Gastroesophageal sphincter (tissue), 4 donors: ENCODE data around the gene PFN4. TPM values are rescaled to one million over a fixed set of nuclear protein-coding genes. Genes with fewer than 3 reads are reported as not detected.

Experiments
- ATAC-seq: fragments of 150-250 bp; one replicate; pipeline ENCODE4 v1.9.1; 2016; ENCODE audit warnings: mild to moderate bottlenecking, moderate library complexity
- H3K27ac ChIP-seq, 4 donors: fragments of 200-600 bp; sonication (generic) in 3 of 4; 1 replicate in 3 of 4; 2 replicates in 1 of 4; pipeline ENCODE4 v1.5.1; 2016 to 2019
- H3K27me3 ChIP-seq: fragments of 200-600 bp; sonication (generic); one replicate; pipeline ENCODE4 v1.5.1; 2019
- H3K36me3 ChIP-seq, 2 donors: fragments of 200-600 bp; sonication (generic); one replicate each; pipeline ENCODE4 v1.5.1; 2019; ENCODE audit warnings: control low read depth in 1 of 2
- H3K4me1 ChIP-seq, 3 donors: fragments of 200-600 bp; sonication (generic); 1 replicate in 2 of 3; 2 replicates in 1 of 3; pipeline ENCODE4 v1.5.1; 2016 to 2019; ENCODE audit warnings: control low read depth in 2 of 3
- H3K4me3 ChIP-seq, 2 donors: fragments of 200-600 bp; sonication (generic); one replicate each; pipeline ENCODE4 v1.5.1; 2019; ENCODE audit warnings: mild to moderate bottlenecking in 1 of 2, moderate library complexity in 1 of 2
- H3K9me3 ChIP-seq, 3 donors: fragments of 200-600 bp; sonication (generic); one replicate each; pipeline ENCODE4 v1.5.1; 2017 to 2019; ENCODE audit warnings: control low read depth in 2 of 3
- CTCF ChIP-seq, 4 experiments: fragments of 200-600 bp in 2 of 4; fragments of 450-650 bp in 2 of 4; sonication (generic) in 1 of 4; IDR thresholded peaks; one replicate each; pipeline ENCODE4 v1.5.1; 2017 to 2019; ENCODE audit warnings: antibody characterized with exemption in 4 of 4, mild to moderate bottlenecking in 2 of 4, moderate library complexity in 2 of 4
- EP300 ChIP-seq: sonication (generic); formaldehyde crosslinking; IDR thresholded peaks from one replicate; pipeline ENCODE4 v1.6.1; 2017; ENCODE audit warnings: antibody characterized with exemption, mild to moderate bottlenecking
- POLR2A ChIP-seq, 2 donors: fragments of 450-650 bp; IDR thresholded peaks; one replicate each; pipeline ENCODE4 v1.6.1; 2017; ENCODE audit warnings: antibody characterized with exemption in 2 of 2, mild to moderate bottlenecking in 2 of 2, moderate library complexity in 1 of 2
- POLR2AphosphoS5 ChIP-seq: sonication (generic); formaldehyde crosslinking; IDR thresholded peaks from one replicate; pipeline ENCODE4 v1.6.1; 2017; ENCODE audit warnings: antibody characterized with exemption
- WGBS, 2 donors: methylation state at CpG; one replicate each; pipeline ENCODE4 v1.1.5; 2018; ENCODE audit warnings: low coverage in 1 of 2; 5-methylcytosine and 5-hydroxymethylcytosine counted together
- total RNA-seq, 4 donors: library from RNA; depleted of rRNA; stranded (reverse); fragments of >200 nt; gene quantifications; one replicate each; pipeline ENCODE4 v1.1.0, GENCODE V29; 2016

Gene PFN4
- total RNA-seq, 4 donors from 2014 or later, result 0.94 TPM; not detected in 3

GRCh38 chr2:24075259-24075658 lies 47.9 kb downstream of the PFN4 start:
- peak overlapping the region; percentile 52 to 99 (median 94) for H3K27ac ChIP-seq
- 50 to 57% methylated on average over 5 of the region's 5 CpGs for WGBS, 2 donors
- H3K4me1 ChIP-seq, result peaks cover 0 to 36% (median 13%) of the 10 kb centered on the region in 3 donors
- TF ChIP-seq EP300 (no peak), POLR2AphosphoS5 (no peak), POLR2A (IDR thresholded peaks at IDR 0.05) (no peak), CTCF (IDR thresholded peaks at IDR 0.05) (no peak)
- ATAC-seq, result no peak
- H3K9me3 ChIP-seq, result no peaks in the 10 kb centered on the region
- peaks cover 0 to 61% of the 10 kb centered on the region in 2 donors for H3K36me3 ChIP-seq
- no peaks in the 10 kb centered on the region for H3K27me3 ChIP-seq
- H3K4me3 ChIP-seq, result peak overlapping the region; percentile 84 to 86

GRCh38 chr2:24073816-24074215 lies 49.3 kb downstream of the PFN4 start:
- WGBS, 2 donors, result 82 to 89% methylated on average over 6 of the region's 6 CpGs

GRCh38 chr2:24072259-24072658 lies 50.9 kb downstream of the PFN4 start:
- ATAC-seq, result no peak
- Histone ChIP-seq H3K4me3 (no peak overlapping the region), H3K36me3 (peaks cover 0 to 76% of the 10 kb centered on the region in 2 donors), H3K4me1 (peaks cover 0 to 27% (median 8%) of the 10 kb centered on the region in 3 donors), H3K9me3 (no peaks in the 10 kb centered on the region), H3K27ac (no peak overlapping the region), H3K27me3 (no peaks in the 10 kb centered on the region)
- TF ChIP-seq EP300, result no peak
- TF ChIP-seq POLR2AphosphoS5, result no peak
- no peak for TF ChIP-seq POLR2A (IDR thresholded peaks at IDR 0.05)
- no peak for TF ChIP-seq CTCF (IDR thresholded peaks at IDR 0.05)
- 86 to 89% methylated on average over 4 of the region's 4 CpGs for WGBS, 2 donors

More at GRCh38 chr2:24073816-24074215, 49.3 kb downstream of the PFN4 start:
- Histone ChIP-seq H3K4me1 (peaks cover 0 to 36% (median 13%) of the 10 kb centered on the region in 3 donors), H3K9me3 (no peaks in the 10 kb centered on the region), H3K27ac (no peak overlapping the region), H3K36me3 (peaks cover 0 to 62% of the 10 kb centered on the region in 2 donors), H3K4me3 (no peak overlapping the region), H3K27me3 (no peaks in the 10 kb centered on the region)
- TF ChIP-seq POLR2A (IDR thresholded peaks at IDR 0.05) (no peak), EP300 (no peak), CTCF (IDR thresholded peaks at IDR 0.05) (no peak), POLR2AphosphoS5 (no peak)
- ATAC-seq, result no peak

GRCh38 chr2:24065341-24065740 lies 57.8 kb downstream of the PFN4 start:
- Histone ChIP-seq H3K27ac (no peak overlapping the region), H3K4me3 (no peak overlapping the region), H3K36me3 (peaks cover 0 to 55% of the 10 kb centered on the region in 2 donors), H3K27me3 (no peaks in the 10 kb centered on the region), H3K9me3 (no peaks in the 10 kb centered on the region), H3K4me1 (no peaks in the 10 kb centered on the region)
- WGBS, 2 donors, result 84 to 85% methylated on average over 2 of the region's 2 CpGs
- TF ChIP-seq POLR2AphosphoS5 (no peak), EP300 (no peak), POLR2A (IDR thresholded peaks at IDR 0.05) (no peak), CTCF (IDR thresholded peaks at IDR 0.05) (no peak)
- no peak for ATAC-seq

Other genes with a start within 250 kb of the PFN4 start
- gene ATAD2B, start 196.2 kb downstream of the PFN4 start, total RNA-seq, result 10 to 100 TPM; 10.4 to 36.1 (median 16.8) TPM
- gene UBXN2A, start 182.9 kb downstream of the PFN4 start, total RNA-seq, result 10 to 100 TPM; 19.1 to 29.3 (median 22.2) TPM
- gene MFSD2B, start 113.2 kb downstream of the PFN4 start, total RNA-seq, result under 1 TPM in 1 of 4 donors, not detected in 3; 0.39 TPM
- gene WDCP, start 75.9 kb downstream of the PFN4 start, total RNA-seq, result 1 to 10 TPM; 5.9 to 7.3 (median 6.4) TPM
- 1 to 10 TPM; 2.3 to 8.6 (median 5.5) TPM for gene FKBP1B, start 73.6 kb downstream of the PFN4 start, total RNA-seq
- 100 to 1,000 TPM in 3 of 4 donors, 10 to 100 TPM in 1; 96.8 to 128 (median 115) TPM for gene SF3B6, start 47.0 kb downstream of the PFN4 start, total RNA-seq
- 10 to 100 TPM in 1 of 4 donors, 1 to 10 TPM in 3; 5.6 to 10.1 (median 8.9) TPM for gene TP53I3, start 38.5 kb downstream of the PFN4 start, total RNA-seq
- 10 to 100 TPM; 24.0 to 45.5 (median 30.9) TPM for gene FAM228B, start 135 bp upstream of the PFN4 start, total RNA-seq
- 1 to 10 TPM in 3 of 4 donors, under 1 TPM in 1; 0.54 to 3.7 (median 2.0) TPM for gene FAM228A, start 51.7 kb upstream of the PFN4 start, total RNA-seq
- 10 to 100 TPM; 57.9 to 79.7 (median 63.4) TPM for gene ITSN2, start 237.2 kb upstream of the PFN4 start, total RNA-seq